Esophagus muscularis mucosa (tissue), 4 donors: ENCODE results near the gene SCLT1. TPM values are rescaled to one million over a fixed set of nuclear protein-coding genes. Genes with fewer than 3 reads are reported as not detected.

ENCODE experiments used
- DNase-seq: peaks from one replicate; pipeline ENCODE4 v3.0.0-alpha.2; 2017; ENCODE audit errors: extremely low spot score
- H3K27ac ChIP-seq, 4 donors: fragments of 200-600 bp; sonication (generic); replicated peaks in 1 of 4; 1 replicate in 3 of 4; 2 replicates in 1 of 4; pipeline ENCODE4 v1.5.1; 2016 to 2019; ENCODE audit warnings: mild to moderate bottlenecking in 1 of 4
- H3K27me3 ChIP-seq, 4 donors: fragments of 200-600 bp; sonication (generic); one replicate each; pipeline versions ENCODE4 v1.5.1 to v1.6.0; 2016 to 2019
- H3K36me3 ChIP-seq, 4 donors: fragments of 200-600 bp; sonication (generic); one replicate each; pipeline ENCODE4 v1.5.1; 2016 to 2019
- H3K4me1 ChIP-seq, 4 donors: fragments of 200-600 bp; sonication (generic); one replicate each; pipeline ENCODE4 v1.5.1; 2016 to 2019
- H3K4me3 ChIP-seq, 4 donors: fragments of 200-600 bp; sonication (generic); 1 replicate in 2 of 4; 2 replicates in 2 of 4; pipeline ENCODE4 v1.5.1; 2016 to 2019; ENCODE audit warnings: mild to moderate bottlenecking in 4 of 4, moderate library complexity in 1 of 4
- H3K9me3 ChIP-seq, 4 donors: fragments of 200-600 bp; sonication (generic); 1 replicate in 3 of 4; 2 replicates in 1 of 4; pipeline ENCODE4 v1.5.1; 2016 to 2019
- CTCF ChIP-seq, 3 experiments: fragments of 200-600 bp in 2 of 3; fragments of 450-650 bp in 1 of 3; sonication (generic) in 2 of 3; IDR thresholded peaks; one replicate each; pipeline ENCODE4 v1.5.1; 2017 to 2019; ENCODE audit warnings: antibody characterized with exemption in 3 of 3, mild to moderate bottlenecking in 2 of 3, moderate library complexity in 1 of 3
- EP300 ChIP-seq: sonication (generic); formaldehyde crosslinking; IDR thresholded peaks from one replicate; pipeline ENCODE4 v1.6.1; 2017; ENCODE audit warnings: antibody characterized with exemption
- POLR2A ChIP-seq: fragments of 450-650 bp; IDR thresholded peaks from one replicate; pipeline ENCODE4 v1.6.1; 2017; ENCODE audit warnings: antibody characterized with exemption, moderate library complexity, mild to moderate bottlenecking, low read depth
- POLR2AphosphoS5 ChIP-seq, 2 donors: sonication (generic); formaldehyde crosslinking; IDR thresholded peaks; one replicate each; pipeline ENCODE4 v1.6.1; 2017; ENCODE audit warnings: antibody characterized with exemption in 2 of 2
- WGBS: methylation state at CpG from one replicate; pipeline ENCODE4 v1.1.5; 2018; 5-methylcytosine and 5-hydroxymethylcytosine counted together
- intact Hi-C: fragments of 100-400 bp; cut with DNase I; formaldehyde crosslinking; loops from one replicate; pipeline ENCODE4 v1.15.1; 2023
- total RNA-seq, 4 donors: library from RNA; depleted of rRNA; stranded (reverse); fragments of >200 nt; gene quantifications; one replicate each; pipeline versions ENCODE4 v1.1.0 to v1.2.1, GENCODE V29; 2016

SCLT1 gene
- total RNA-seq, 4 donors from 2014 or later: 6.4 to 12.5 (median 9.7) TPM

GRCh38 chr4:128869776-128870509, 223.4 kb downstream of the SCLT1 start:
- peaks cover 28 to 89% (median 70%) of the 10 kb centered on the region in 4 donors for H3K36me3 ChIP-seq
- no peak overlapping the region for H3K27ac ChIP-seq
- no peaks in the 10 kb centered on the region for H3K27me3 ChIP-seq
- WGBS: 82% methylated on average over 2 of the region's 2 CpGs
- TF ChIP-seq CTCF (IDR thresholded peaks at IDR 0.05): no peak
- no peak for TF ChIP-seq POLR2A
- TF ChIP-seq POLR2AphosphoS5 (IDR thresholded peaks at IDR 0.05): no peak
- TF ChIP-seq EP300: no peak
- no peak overlapping the region for H3K4me3 ChIP-seq
- DNase-seq: no peak
- H3K4me1 ChIP-seq: no peaks in the 10 kb centered on the region
- no peaks in the 10 kb centered on the region for H3K9me3 ChIP-seq
- intact Hi-C loops: no loop called here

GRCh38 chr4:128868758-128869157, 224.6 kb downstream of the SCLT1 start:
- TF ChIP-seq CTCF (IDR thresholded peaks at IDR 0.05): no peak
- no peak for TF ChIP-seq POLR2AphosphoS5 (IDR thresholded peaks at IDR 0.05)
- H3K27ac ChIP-seq: no peak overlapping the region
- H3K27me3 ChIP-seq: no peaks in the 10 kb centered on the region
- no peak for DNase-seq
- H3K4me1 ChIP-seq: peaks cover 0 to 2% (median 0%) of the 10 kb centered on the region in 4 donors
- peaks cover 28 to 93% (median 73%) of the 10 kb centered on the region in 4 donors for H3K36me3 ChIP-seq
- intact Hi-C loops: no loop called here
- WGBS: 96% methylated on average over 3 of the region's 3 CpGs
- H3K9me3 ChIP-seq: no peaks in the 10 kb centered on the region
- H3K4me3 ChIP-seq: no peak overlapping the region

GRCh38 chr4:128866691-128867090, 226.6 kb downstream of the SCLT1 start:
- no peak for TF ChIP-seq POLR2A
- no peak for TF ChIP-seq EP300
- TF ChIP-seq CTCF (IDR thresholded peaks at IDR 0.05): no peak
- no peak for TF ChIP-seq POLR2AphosphoS5 (IDR thresholded peaks at IDR 0.05)
- WGBS: 88% methylated on average over 1 of the region's 1 CpG
- H3K27me3 ChIP-seq: no peaks in the 10 kb centered on the region
- intact Hi-C loops: no loop called here
- H3K4me1 ChIP-seq: peaks cover 3 to 20% (median 15%) of the 10 kb centered on the region in 4 donors
- no peak for DNase-seq
- no peak overlapping the region for H3K27ac ChIP-seq
- no peak overlapping the region for H3K4me3 ChIP-seq
- H3K9me3 ChIP-seq: no peaks in the 10 kb centered on the region
- H3K36me3 ChIP-seq: peaks cover 25 to 97% (median 72%) of the 10 kb centered on the region in 4 donors

- Histone ChIP-seq H3K4me1 (peaks cover 3 to 24% (median 16%) of the 10 kb centered on the region in 4 donors), H3K27me3 (no peaks in the 10 kb centered on the region), H3K9me3 (no peaks in the 10 kb centered on the region), H3K4me3 (no peak overlapping the region), H3K27ac (no peak overlapping the region), H3K36me3 (peaks cover 25 to 97% (median 72%) of the 10 kb centered on the region in 4 donors)
- 89% methylated on average over 2 of the region's 2 CpGs for WGBS
- intact Hi-C loops: no loop called here
- no peak for TF ChIP-seq EP300
- TF ChIP-seq POLR2A: no peak
- no peak for TF ChIP-seq CTCF (IDR thresholded peaks at IDR 0.05)
- TF ChIP-seq POLR2AphosphoS5 (IDR thresholded peaks at IDR 0.05): no peak
- DNase-seq: no peak
These were observed 227.1 kb downstream of the SCLT1 start for GRCh38 chr4:128866269-128866668.
